RWPE1 (cell line): ENCODE results near the gene GNB1L.

Source experiments
- CTCF ChIA-PET: fragments of 350-600 bp; sonication (Branson Sonifier 250); formaldehyde crosslinking; extraction: SDS; loops from one replicate; lab custom pipeline; 2021; lab: Yijun Ruan, JAX
- POLR2A ChIA-PET: fragments of 400-600 bp; formaldehyde crosslinking; extraction: SDS; loops from one replicate; lab custom pipeline; 2020; ENCODE audit warnings: antibody characterized with exemption; ENCODE audit not compliant: low non-redundant PET; lab: Yijun Ruan, JAX
- DNase-seq: peaks from one replicate; pipeline ENCODE4 v3.0.0; 2012; ENCODE audit warnings: low spot score
- H3K27ac ChIP-seq: fragments of 450-650 bp; 2 replicates; pipeline ENCODE4 v1.5.1; 2017
- TF ChIP-seq, protein P1 (sequence below): fragments of 450-650 bp; conservative IDR thresholded peaks from 2 replicates; pipeline ENCODE4 v1.5.1; 2017; ENCODE audit warnings: low read depth, mild to moderate bottlenecking

GNB1L gene

DNA sequence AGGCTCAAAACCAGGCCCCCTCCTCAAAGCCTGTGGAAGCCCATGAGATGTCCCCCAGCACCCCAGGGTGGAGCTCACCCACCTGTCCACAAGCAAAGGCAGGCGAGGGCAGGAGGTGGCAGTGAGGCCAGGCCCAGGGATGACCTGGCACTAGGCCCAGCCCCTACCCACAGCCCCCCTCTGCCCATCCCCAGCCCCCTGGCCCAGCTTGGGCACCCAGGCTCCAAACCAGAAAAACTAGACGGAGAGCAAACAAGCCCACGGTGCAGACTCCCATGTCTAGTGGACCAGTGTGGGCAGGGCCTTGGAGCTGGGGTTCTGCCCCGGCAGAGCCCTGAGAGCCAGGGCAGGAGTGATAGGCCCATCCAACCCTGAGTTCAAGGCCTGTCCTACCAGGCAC is 111.0 kb downstream of the GNB1L start:
- TF ChIP-seq, protein P1, sequence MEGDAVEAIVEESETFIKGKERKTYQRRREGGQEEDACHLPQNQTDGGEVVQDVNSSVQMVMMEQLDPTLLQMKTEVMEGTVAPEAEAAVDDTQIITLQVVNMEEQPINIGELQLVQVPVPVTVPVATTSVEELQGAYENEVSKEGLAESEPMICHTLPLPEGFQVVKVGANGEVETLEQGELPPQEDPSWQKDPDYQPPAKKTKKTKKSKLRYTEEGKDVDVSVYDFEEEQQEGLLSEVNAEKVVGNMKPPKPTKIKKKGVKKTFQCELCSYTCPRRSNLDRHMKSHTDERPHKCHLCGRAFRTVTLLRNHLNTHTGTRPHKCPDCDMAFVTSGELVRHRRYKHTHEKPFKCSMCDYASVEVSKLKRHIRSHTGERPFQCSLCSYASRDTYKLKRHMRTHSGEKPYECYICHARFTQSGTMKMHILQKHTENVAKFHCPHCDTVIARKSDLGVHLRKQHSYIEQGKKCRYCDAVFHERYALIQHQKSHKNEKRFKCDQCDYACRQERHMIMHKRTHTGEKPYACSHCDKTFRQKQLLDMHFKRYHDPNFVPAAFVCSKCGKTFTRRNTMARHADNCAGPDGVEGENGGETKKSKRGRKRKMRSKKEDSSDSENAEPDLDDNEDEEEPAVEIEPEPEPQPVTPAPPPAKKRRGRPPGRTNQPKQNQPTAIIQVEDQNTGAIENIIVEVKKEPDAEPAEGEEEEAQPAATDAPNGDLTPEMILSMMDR: no peak
- CTCF ChIA-PET: no interaction called here
- POLR2A ChIA-PET: interaction anchor here (0.5 kb wide), 1 partner anchor 170 kb away, joined by 3 read pairs; no protein-coding TSS in a partner anchor
- no peak overlapping the region; the same call in 1 of the 2 replicates for H3K27ac ChIP-seq
- no peak for DNase-seq

GRCh38 chr22:19743081-19743480 is 111.6 kb downstream of the GNB1L start:
- H3K27ac ChIP-seq: no peak overlapping the region
- CTCF ChIA-PET: no interaction called here
- TF ChIP-seq, protein P1: no peak
- no peak for DNase-seq
- POLR2A ChIA-PET: no interaction called here

DNA sequence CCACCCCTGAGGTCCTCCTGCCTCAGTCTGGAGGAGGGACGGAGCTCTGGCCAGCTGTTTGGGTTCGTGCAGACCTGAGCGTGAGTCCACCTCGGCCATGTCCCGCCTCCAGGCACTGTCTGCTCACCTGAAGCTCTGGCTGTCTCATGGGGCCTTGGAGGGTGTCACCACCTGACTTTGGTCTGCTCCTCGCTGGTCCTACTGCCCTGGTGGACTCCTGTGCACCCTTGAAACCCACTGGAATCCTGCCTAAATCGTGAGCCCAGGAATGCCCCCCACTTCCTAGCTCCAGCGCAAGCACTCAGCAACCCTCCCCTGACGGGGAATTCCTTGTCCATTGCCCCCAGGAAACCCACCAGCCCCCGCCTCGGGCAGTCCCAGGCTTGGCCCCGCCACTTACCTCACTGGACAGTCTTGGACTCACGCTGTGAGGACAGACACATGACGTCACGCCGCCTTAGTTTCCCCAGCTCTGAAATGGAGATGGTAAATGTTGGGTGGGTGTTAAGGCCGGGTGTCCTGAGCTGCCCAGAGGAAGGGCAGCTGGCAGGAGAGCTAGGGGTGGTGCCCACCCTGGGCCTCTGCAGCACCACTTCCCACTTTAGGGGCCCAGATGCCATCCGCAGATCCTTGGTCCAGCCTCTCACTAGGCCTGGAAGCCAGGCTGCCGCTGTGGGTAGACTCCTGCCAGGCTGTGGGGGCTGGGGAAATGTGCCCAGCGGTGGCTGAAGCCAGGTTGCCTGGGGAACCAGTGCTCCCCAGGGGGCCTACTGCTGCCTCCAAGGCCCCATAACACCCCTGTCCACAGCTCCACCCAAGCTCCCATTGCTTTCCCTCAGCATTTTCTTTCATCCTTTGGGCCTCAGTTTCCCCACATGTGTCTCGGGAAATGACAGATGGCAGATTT is 112.3 kb downstream of the GNB1L start:
- TF ChIP-seq, protein P1: no peak
- H3K27ac ChIP-seq: no peak overlapping the region
- CTCF ChIA-PET: interaction anchor here (1.4 kb wide), 1 partner anchor 11 kb away, joined by 3 read pairs; no protein-coding TSS in a partner anchor
- DNase-seq: no peak
- POLR2A ChIA-PET: no interaction called here

DNA sequence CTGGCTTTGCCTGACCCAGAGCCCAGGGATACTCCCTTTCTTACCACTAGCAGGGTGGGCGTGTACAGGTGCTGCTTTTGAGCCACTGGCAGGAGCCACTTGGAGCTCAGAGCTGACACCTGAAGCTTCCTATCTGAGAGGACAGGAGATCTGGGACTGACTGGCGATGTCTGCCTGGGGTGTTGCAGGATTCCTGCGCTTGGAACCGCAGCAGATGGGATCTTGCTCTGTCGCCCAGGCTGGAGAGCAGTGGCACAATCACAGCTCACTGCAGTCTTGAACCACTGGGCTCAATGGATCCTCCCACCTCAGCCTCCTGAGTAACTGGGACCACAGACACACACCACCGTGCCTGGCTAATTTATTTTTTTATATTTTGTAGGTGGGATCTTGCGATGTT is 113.6 kb downstream of the GNB1L start:
- ChIA-PET CTCF (interaction anchor here (1.4 kb wide), 2 partner anchors 10 kb away, joined by 3 to 4 read pairs; no protein-coding TSS in a partner anchor), POLR2A (no interaction called here)
- TF ChIP-seq, protein P1: no peak
- no peak overlapping the region for H3K27ac ChIP-seq
- DNase-seq: no peak

DNA sequence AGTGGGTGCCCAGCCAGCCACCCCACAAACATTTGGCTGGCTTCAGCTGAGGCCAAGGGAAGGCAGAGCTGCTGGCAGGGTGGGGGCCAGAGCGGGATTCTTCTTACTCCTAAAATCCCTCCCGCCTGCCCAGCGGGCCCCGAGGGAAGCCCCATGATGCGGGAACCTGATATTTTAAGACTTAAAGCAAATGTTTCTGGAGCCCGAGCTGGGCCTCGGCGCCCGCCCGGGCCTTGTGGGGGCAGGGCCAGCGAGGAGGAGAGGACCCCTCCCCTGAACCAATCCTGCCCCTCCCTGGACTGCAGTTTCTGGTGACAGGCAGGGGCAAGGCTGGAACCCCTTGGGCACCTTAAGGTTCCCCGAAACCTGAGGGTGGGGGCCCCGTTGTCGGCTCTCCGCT is 114.1 kb downstream of the GNB1L start:
- TF ChIP-seq, protein P1: no peak
- no peak overlapping the region for H3K27ac ChIP-seq
- CTCF ChIA-PET: interaction anchor here (1.4 kb wide), 1 partner anchor 10 kb away, joined by 4 read pairs; no protein-coding TSS in a partner anchor
- POLR2A ChIA-PET: no interaction called here
- no peak for DNase-seq

DNA sequence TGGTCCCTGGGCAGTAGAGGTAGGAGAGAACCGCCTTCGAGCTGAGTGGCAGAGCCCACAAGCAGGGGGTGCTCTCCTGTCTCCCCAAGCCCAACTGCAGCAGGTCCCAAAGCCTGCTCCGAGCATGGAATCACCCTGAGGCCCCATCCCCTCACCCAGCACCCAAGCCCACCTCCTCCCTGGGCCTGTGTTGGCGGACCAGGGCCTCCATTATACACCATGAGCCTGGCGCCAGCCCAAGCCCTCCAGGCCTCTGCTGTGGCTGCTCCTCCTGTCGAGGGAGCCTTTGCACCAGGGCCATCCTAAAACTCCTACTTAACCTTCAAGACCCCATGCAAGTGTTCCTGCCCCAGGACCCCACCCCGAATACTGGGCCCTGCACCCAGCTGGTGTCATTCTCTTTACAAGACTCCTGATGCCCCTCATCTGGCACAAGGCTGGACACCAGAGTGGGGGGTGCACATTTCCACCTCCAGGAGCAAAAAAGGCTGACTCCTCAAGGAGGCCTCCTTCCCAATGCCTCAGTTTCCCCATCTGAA is 114.7 kb downstream of the GNB1L start:
- TF ChIP-seq, protein P1: no peak
- POLR2A ChIA-PET: no interaction called here
- no peak for DNase-seq
- CTCF ChIA-PET: interaction anchor here (1.4 kb wide), 1 partner anchor 9 kb away, joined by 4 read pairs; no protein-coding TSS in a partner anchor
- H3K27ac ChIP-seq: no peak overlapping the region
